OCI-LY7 (cell line): ENCODE data around the gene STAT1.

Experiments
- EZH2phosphoT487 ChIP-seq: fragments of 200-600 bp; sonication (generic); IDR thresholded peaks from 2 replicates; pipeline ENCODE4 v1.6.1; 2018; ENCODE audit warnings: low read depth, borderline replicate concordance, mild to moderate bottlenecking, mixed run types, antibody characterized with exemption, low read length, moderate library complexity, mixed read lengths
- TF ChIP-seq, protein P1 (sequence below): fragments of 200-600 bp; sonication (generic); conservative IDR thresholded peaks from 2 replicates; pipeline ENCODE4 v1.5.1; 2014; ENCODE audit warnings: mild to moderate bottlenecking, antibody characterized with exemption, low read length, moderate library complexity, mixed read lengths

- TF ChIP-seq, protein P1, sequence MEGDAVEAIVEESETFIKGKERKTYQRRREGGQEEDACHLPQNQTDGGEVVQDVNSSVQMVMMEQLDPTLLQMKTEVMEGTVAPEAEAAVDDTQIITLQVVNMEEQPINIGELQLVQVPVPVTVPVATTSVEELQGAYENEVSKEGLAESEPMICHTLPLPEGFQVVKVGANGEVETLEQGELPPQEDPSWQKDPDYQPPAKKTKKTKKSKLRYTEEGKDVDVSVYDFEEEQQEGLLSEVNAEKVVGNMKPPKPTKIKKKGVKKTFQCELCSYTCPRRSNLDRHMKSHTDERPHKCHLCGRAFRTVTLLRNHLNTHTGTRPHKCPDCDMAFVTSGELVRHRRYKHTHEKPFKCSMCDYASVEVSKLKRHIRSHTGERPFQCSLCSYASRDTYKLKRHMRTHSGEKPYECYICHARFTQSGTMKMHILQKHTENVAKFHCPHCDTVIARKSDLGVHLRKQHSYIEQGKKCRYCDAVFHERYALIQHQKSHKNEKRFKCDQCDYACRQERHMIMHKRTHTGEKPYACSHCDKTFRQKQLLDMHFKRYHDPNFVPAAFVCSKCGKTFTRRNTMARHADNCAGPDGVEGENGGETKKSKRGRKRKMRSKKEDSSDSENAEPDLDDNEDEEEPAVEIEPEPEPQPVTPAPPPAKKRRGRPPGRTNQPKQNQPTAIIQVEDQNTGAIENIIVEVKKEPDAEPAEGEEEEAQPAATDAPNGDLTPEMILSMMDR, result no peak
- no peak for TF ChIP-seq EZH2phosphoT487
These were observed 72.4 kb downstream of the STAT1 start for GRCh38 chr2:190941571-190941970.
